OCI-LY3 (cell line): Measurements from ENCODE around the gene TMEM213.

Source experiments
- H2AFZ ChIP-seq: fragments of 200-600, 300-600 bp; shearing (Covaris generic); 2 replicates; pipeline ENCODE4 v1.6.0; 2014; ENCODE audit warnings: antibody characterized with exemption, low read depth, low read length
- H3K27ac ChIP-seq: fragments of 200-600, 300-600 bp; sonication (generic); 2 replicates; pipeline ENCODE4 v1.5.1; 2014; ENCODE audit warnings: mild to moderate bottlenecking, low read length, moderate library complexity, mixed read lengths
- H3K27me3 ChIP-seq: fragments of 200-600, 300-600 bp; sonication (generic); 2 replicates; pipeline ENCODE4 v1.6.1; 2014; ENCODE audit warnings: low read depth, low read length, mixed read lengths
- H3K36me3 ChIP-seq: fragments of 200-600, 300-600 bp; sonication (generic); replicated peaks from 2 replicates; pipeline ENCODE3; 2014; ENCODE audit warnings: low read depth, low read length, mixed read lengths
- H3K4me1 ChIP-seq: fragments of 300-600, 200-600 bp; sonication (generic); 2 replicates; pipeline ENCODE4 v1.6.1; 2014; ENCODE audit warnings: low read length, mixed read lengths
- H3K4me2 ChIP-seq: fragments of 200-600, 300-600 bp; sonication (generic); 2 replicates; pipeline ENCODE4 v1.6.1; 2014; ENCODE audit warnings: low read length, mixed read lengths
- H3K4me3 ChIP-seq: fragments of 300-600, 200-600 bp; sonication (generic); 2 replicates; pipeline ENCODE4 v1.5.1; 2014; ENCODE audit warnings: antibody characterized with exemption, mild to moderate bottlenecking, low read length, moderate library complexity
- H3K79me2 ChIP-seq: fragments of 300-600, 200-600 bp; shearing (Covaris generic); 2 replicates; pipeline ENCODE4 v1.6.1; 2014; ENCODE audit warnings: mild to moderate bottlenecking, low read length, mixed read lengths
- H3K9ac ChIP-seq: fragments of 300-600, 200-600 bp; shearing (Covaris generic); 2 replicates; pipeline ENCODE4 v1.6.0; 2014; ENCODE audit warnings: mild to moderate bottlenecking, low read length, moderate library complexity
- H3K9me3 ChIP-seq: fragments of 200-600, 300-600 bp; shearing (Covaris generic); 2 replicates; pipeline ENCODE4 v1.6.1; 2014; ENCODE audit warnings: low read length, mixed read lengths; ENCODE audit not compliant: insufficient read depth
- H4K20me1 ChIP-seq: fragments of 200-600, 300-600 bp; sonication (generic); 2 replicates; pipeline ENCODE4 v1.6.1; 2016; ENCODE audit warnings: low read length, mixed read lengths; ENCODE audit not compliant: insufficient read depth
- CTCF ChIP-seq: fragments of 200-600, 300-600 bp; sonication (generic); IDR thresholded peaks from 2 replicates; pipeline ENCODE4 v1.5.1; 2014; ENCODE audit warnings: antibody characterized with exemption, low read length, low read depth
- EZH2phosphoT487 ChIP-seq: fragments of 200-600 bp; shearing (Covaris generic); IDR thresholded peaks from 2 replicates; pipeline ENCODE4 v1.6.1; 2018; ENCODE audit warnings: antibody characterized with exemption, mixed run types, low read depth

TMEM213 gene

DNA sequence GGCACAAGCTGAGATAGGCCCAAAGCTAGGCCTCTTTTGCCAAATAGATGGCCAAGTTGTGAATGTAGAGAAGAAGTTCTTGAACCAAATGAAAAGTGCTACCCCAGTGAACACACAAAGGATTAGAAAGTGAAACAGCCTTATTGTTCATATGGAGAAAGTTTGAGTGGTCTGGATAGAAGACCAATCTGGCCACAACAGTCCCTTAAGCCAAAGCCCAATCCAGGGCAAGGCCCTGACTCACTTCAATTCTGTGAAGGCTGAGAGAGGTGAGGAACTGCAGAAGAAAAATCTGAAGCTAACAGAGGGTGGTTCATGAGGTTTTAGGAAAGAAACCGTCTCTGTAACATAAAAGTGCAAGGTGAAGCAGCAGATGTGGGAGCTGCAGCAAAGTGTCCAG lies 18.9 kb downstream of the TMEM213 start:
- Histone ChIP-seq H2AFZ (no peak overlapping the region), H3K9me3 (no peaks in the 10 kb centered on the region), H4K20me1 (no peaks in the 10 kb centered on the region), H3K9ac (no peak overlapping the region), H3K36me3 (no peaks in the 10 kb centered on the region), H3K27ac (no peak overlapping the region), H3K27me3 (no peaks in the 10 kb centered on the region), H3K4me3 (no peak overlapping the region), H3K4me1 (no peaks in the 10 kb centered on the region), H3K4me2 (no peak overlapping the region), H3K79me2 (no peaks in the 10 kb centered on the region)
- TF ChIP-seq EZH2phosphoT487: no peak
- TF ChIP-seq CTCF: no peak

DNA sequence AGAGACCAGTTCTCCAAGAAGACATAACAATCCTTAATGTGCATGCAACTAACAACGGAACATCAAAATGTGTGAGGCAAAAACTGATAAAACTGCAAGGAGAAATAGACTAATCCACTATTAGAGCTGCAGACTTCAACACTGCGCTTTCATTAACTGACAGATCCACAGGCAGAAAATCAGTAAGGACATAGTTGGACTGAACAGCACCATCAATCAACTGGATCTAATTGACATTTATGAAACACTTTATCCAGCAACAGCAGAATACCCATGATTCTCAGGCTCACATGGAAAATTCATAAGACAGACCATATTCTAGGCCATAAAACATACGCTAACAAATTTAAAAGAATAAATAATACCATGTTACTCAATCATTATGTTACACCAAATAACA lies 21.8 kb downstream of the TMEM213 start:
- Histone ChIP-seq H3K36me3 (no peaks in the 10 kb centered on the region), H3K27me3 (no peaks in the 10 kb centered on the region), H3K4me3 (no peak overlapping the region), H3K9me3 (no peaks in the 10 kb centered on the region), H3K9ac (no peak overlapping the region), H3K27ac (no peak overlapping the region), H3K4me1 (no peaks in the 10 kb centered on the region), H2AFZ (no peak overlapping the region), H3K79me2 (no peaks in the 10 kb centered on the region), H3K4me2 (no peak overlapping the region), H4K20me1 (no peaks in the 10 kb centered on the region)
- no peak for TF ChIP-seq CTCF
- TF ChIP-seq EZH2phosphoT487: no peak

- Histone ChIP-seq H3K4me1 (no peaks in the 10 kb centered on the region), H4K20me1 (no peaks in the 10 kb centered on the region), H3K4me3 (no peak overlapping the region), H3K27me3 (no peaks in the 10 kb centered on the region), H2AFZ (no peak overlapping the region), H3K9ac (no peak overlapping the region), H3K9me3 (no peaks in the 10 kb centered on the region), H3K36me3 (no peaks in the 10 kb centered on the region), H3K4me2 (no peak overlapping the region), H3K27ac (no peak overlapping the region), H3K79me2 (no peaks in the 10 kb centered on the region)
- TF ChIP-seq EZH2phosphoT487 (no peak), CTCF (no peak)
Measured at GRCh38 chr7:138821912-138822311, 24.1 kb downstream of the TMEM213 start.

- Histone ChIP-seq H3K4me2 (no peak overlapping the region), H3K79me2 (no peaks in the 10 kb centered on the region), H3K27ac (no peak overlapping the region), H4K20me1 (no peaks in the 10 kb centered on the region), H3K36me3 (no peaks in the 10 kb centered on the region), H2AFZ (no peak overlapping the region), H3K9ac (no peak overlapping the region), H3K27me3 (no peaks in the 10 kb centered on the region), H3K4me3 (no peak overlapping the region), H3K4me1 (no peaks in the 10 kb centered on the region), H3K9me3 (no peaks in the 10 kb centered on the region)
- no peak for TF ChIP-seq EZH2phosphoT487
- TF ChIP-seq CTCF: no peak
Measured at GRCh38 chr7:138822867-138823535, 25.2 kb downstream of the TMEM213 start.
